Sigmoid colon (tissue), 7 donors: Measurements from ENCODE around the gene FCSK. TPM values are rescaled to one million over a fixed set of nuclear protein-coding genes. Genes with fewer than 3 reads are reported as not detected.

Experiments
- DNase-seq: peaks from one replicate; pipeline ENCODE4 v3.0.0-alpha.2; 2019
- H3K27ac ChIP-seq, 4 donors: fragments of 200-600 bp; sonication (generic); one replicate each; pipeline ENCODE4 v1.5.1; 2016 to 2019; ENCODE audit warnings: mild to moderate bottlenecking in 1 of 4
- H3K27me3 ChIP-seq, 3 donors: fragments of 200-600 bp; sonication (generic); one replicate each; pipeline ENCODE4 v1.5.1; 2019; ENCODE audit warnings: mild to moderate bottlenecking in 1 of 3
- H3K36me3 ChIP-seq, 4 donors: fragments of 200-600 bp; sonication (generic); one replicate each; pipeline ENCODE4 v1.5.1; 2016 to 2019
- H3K4me1 ChIP-seq, 4 donors: fragments of 200-600 bp; sonication (generic); one replicate each; pipeline ENCODE4 v1.5.1; 2017 to 2019
- H3K4me3 ChIP-seq, 4 donors: fragments of 200-600 bp; sonication (generic); one replicate each; pipeline ENCODE4 v1.5.1; 2017 to 2019; ENCODE audit warnings: mild to moderate bottlenecking in 2 of 4, moderate library complexity in 1 of 4
- H3K9me3 ChIP-seq, 4 donors: fragments of 200-600 bp in 3 of 4; sonication (generic) in 3 of 4; one replicate each; pipeline versions ENCODE4 v1.5.1 to v1.6.1; 2013 to 2019
- EP300 ChIP-seq, 4 donors: sonication (generic); formaldehyde crosslinking; IDR thresholded peaks; one replicate each; pipeline ENCODE4 v1.6.1; 2017; ENCODE audit warnings: antibody characterized with exemption in 4 of 4
- POLR2A ChIP-seq, 2 donors: fragments of 450-650 bp; IDR thresholded peaks; one replicate each; pipeline ENCODE4 v1.6.1; 2016; ENCODE audit warnings: antibody characterized with exemption in 2 of 2, mild to moderate bottlenecking in 2 of 2, moderate library complexity in 2 of 2
- POLR2AphosphoS5 ChIP-seq, 4 donors: sonication (generic); formaldehyde crosslinking; IDR thresholded peaks; one replicate each; pipeline ENCODE4 v1.6.1; 2017; ENCODE audit warnings: antibody characterized with exemption in 4 of 4
- WGBS, 2 donors: extraction: QIAGEN DNeasy Blood & Tissue Kit; methylation state at CpG; one replicate each; pipeline ENCODE4 v1.1.7; 2013; 5-methylcytosine and 5-hydroxymethylcytosine counted together
- intact Hi-C: fragments of 100-400 bp; cut with DNase I; formaldehyde crosslinking; loops from one replicate; pipeline ENCODE4 v1.15.1; 2023
- polyA plus RNA-seq, 3 donors: library from polyadenylated mRNA; stranded (reverse); fragments of 200-250 nt; gene quantifications; one replicate each; pipeline ENCODE4 v1.2.3, GENCODE V29; 2013
- total RNA-seq, 4 donors: library from RNA; depleted of rRNA; stranded (reverse); fragments of >200 nt; gene quantifications; one replicate each; pipeline ENCODE4 v1.1.0, GENCODE V29; 2016
- TF ChIP-seq, protein P1 (sequence below), 4 experiments: fragments of 450-650 bp in 3 of 4; fragments of 200-600 bp in 1 of 4; IDR thresholded peaks; one replicate each; pipeline ENCODE4 v1.5.1; 2016 to 2019; ENCODE audit warnings: antibody characterized with exemption in 4 of 4, mild to moderate bottlenecking in 3 of 4, moderate library complexity in 2 of 4
- donor health status: healthy with polysubstance abuse.
- donor health status: Bipolar disorder and iron deficiency.
- donor health status: healthy.

FCSK gene
- total and polyA plus RNA-seq, 7 donors, result 7.6 to 19.1 (median 12.7) TPM

GRCh38 chr16:70427786-70428177 is 26.6 kb upstream of the FCSK start:
- H3K4me1 ChIP-seq, result peaks cover 0 to 56% (median 52%) of the 10 kb centered on the region in 4 donors

GRCh38 chr16:70428178-70428998 is 26.0 kb upstream of the FCSK start:
- intact Hi-C loops, result no loop called here
- peak; percentile 94 for DNase-seq
- H3K27ac ChIP-seq, result peak overlapping the region; percentile 57 to 82 (median 73)
- H3K36me3 ChIP-seq, result peaks cover 0 to 6% (median 0%) of the 10 kb centered on the region in 4 donors
- 4 to 26% methylated on average over 9 of the region's 9 CpGs for WGBS, 2 donors
- no peaks in the 10 kb centered on the region for H3K27me3 ChIP-seq
- H3K9me3 ChIP-seq, result no peaks in the 10 kb centered on the region
- no peak overlapping the region for H3K4me3 ChIP-seq
- no peak for TF ChIP-seq POLR2A (IDR thresholded peaks at IDR 0.05)
- peak in 3 of 4 donors; percentile 46 to 79 (median 55) for TF ChIP-seq POLR2AphosphoS5 (IDR thresholded peaks at IDR 0.05)
- TF ChIP-seq EP300 (IDR thresholded peaks at IDR 0.05), result peak in 1 of 4 donors; percentile 53
- H3K4me1 ChIP-seq, result peaks cover 0 to 62% (median 58%) of the 10 kb centered on the region in 4 donors

More at GRCh38 chr16:70427786-70428177, 26.6 kb upstream of the FCSK start:
- no peak overlapping the region for H3K4me3 ChIP-seq
- peak overlapping the region; percentile 57 to 82 (median 73) for H3K27ac ChIP-seq
- H3K27me3 ChIP-seq, result no peaks in the 10 kb centered on the region
- no peak for DNase-seq
- TF ChIP-seq, protein P1, sequence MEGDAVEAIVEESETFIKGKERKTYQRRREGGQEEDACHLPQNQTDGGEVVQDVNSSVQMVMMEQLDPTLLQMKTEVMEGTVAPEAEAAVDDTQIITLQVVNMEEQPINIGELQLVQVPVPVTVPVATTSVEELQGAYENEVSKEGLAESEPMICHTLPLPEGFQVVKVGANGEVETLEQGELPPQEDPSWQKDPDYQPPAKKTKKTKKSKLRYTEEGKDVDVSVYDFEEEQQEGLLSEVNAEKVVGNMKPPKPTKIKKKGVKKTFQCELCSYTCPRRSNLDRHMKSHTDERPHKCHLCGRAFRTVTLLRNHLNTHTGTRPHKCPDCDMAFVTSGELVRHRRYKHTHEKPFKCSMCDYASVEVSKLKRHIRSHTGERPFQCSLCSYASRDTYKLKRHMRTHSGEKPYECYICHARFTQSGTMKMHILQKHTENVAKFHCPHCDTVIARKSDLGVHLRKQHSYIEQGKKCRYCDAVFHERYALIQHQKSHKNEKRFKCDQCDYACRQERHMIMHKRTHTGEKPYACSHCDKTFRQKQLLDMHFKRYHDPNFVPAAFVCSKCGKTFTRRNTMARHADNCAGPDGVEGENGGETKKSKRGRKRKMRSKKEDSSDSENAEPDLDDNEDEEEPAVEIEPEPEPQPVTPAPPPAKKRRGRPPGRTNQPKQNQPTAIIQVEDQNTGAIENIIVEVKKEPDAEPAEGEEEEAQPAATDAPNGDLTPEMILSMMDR (IDR thresholded peaks at IDR 0.05), result no peak
- TF ChIP-seq POLR2A (IDR thresholded peaks at IDR 0.05) (no peak), EP300 (IDR thresholded peaks at IDR 0.05) (no peak), POLR2AphosphoS5 (IDR thresholded peaks at IDR 0.05) (no peak)
- H3K9me3 ChIP-seq, result no peaks in the 10 kb centered on the region
- H3K36me3 ChIP-seq, result peaks cover 0 to 6% (median 3%) of the 10 kb centered on the region in 4 donors
- WGBS, 2 donors, result 42 to 45% methylated on average over 4 of the region's 4 CpGs
- intact Hi-C loops, result no loop called here

- H3K4me1 ChIP-seq, result peaks cover 0 to 77% (median 73%) of the 10 kb centered on the region in 4 donors
- WGBS, 2 donors, result 68 to 77% methylated on average over 5 of the region's 5 CpGs
- no peaks in the 10 kb centered on the region for H3K36me3 ChIP-seq
- TF ChIP-seq POLR2AphosphoS5 (IDR thresholded peaks at IDR 0.05), result no peak
- TF ChIP-seq, protein P1 (IDR thresholded peaks at IDR 0.05), result no peak
- TF ChIP-seq EP300 (IDR thresholded peaks at IDR 0.05), result no peak
- TF ChIP-seq POLR2A (IDR thresholded peaks at IDR 0.05), result no peak
- H3K27me3 ChIP-seq, result no peaks in the 10 kb centered on the region
- intact Hi-C loops, result no loop called here
- H3K9me3 ChIP-seq, result no peaks in the 10 kb centered on the region
- peak overlapping the region; percentile 25 to 73 (median 50) for H3K27ac ChIP-seq
- H3K4me3 ChIP-seq, result no peak overlapping the region
- no peak for DNase-seq
Observed at GRCh38 chr16:70429888-70430666, 24.3 kb upstream of the FCSK start.

GRCh38 chr16:70430667-70431536 is 23.5 kb upstream of the FCSK start:
- no peak for TF ChIP-seq POLR2A (IDR thresholded peaks at IDR 0.05)
- TF ChIP-seq EP300 (IDR thresholded peaks at IDR 0.05), result no peak
- TF ChIP-seq, protein P1 (IDR thresholded peaks at IDR 0.05), result no peak
- TF ChIP-seq POLR2AphosphoS5 (IDR thresholded peaks at IDR 0.05), result no peak
- no peaks in the 10 kb centered on the region for H3K9me3 ChIP-seq
- peak overlapping the region; percentile 25 to 73 (median 50) for H3K27ac ChIP-seq
- peaks cover 0 to 78% (median 73%) of the 10 kb centered on the region in 4 donors for H3K4me1 ChIP-seq
- H3K36me3 ChIP-seq, result no peaks in the 10 kb centered on the region
- no peak for DNase-seq
- WGBS, 2 donors, result 41 to 60% methylated on average over 11 of the region's 11 CpGs
- H3K4me3 ChIP-seq, result no peak overlapping the region
- H3K27me3 ChIP-seq, result no peaks in the 10 kb centered on the region
- intact Hi-C loops, result no loop called here
